GM12872 (cell line): ENCODE results near the gene EFHB.

Source experiments
- CTCF ChIP-seq: IDR thresholded peaks from 3 replicates; pipeline ENCODE4 v1.5.1; 2011; ENCODE audit warnings: low read depth, mild to moderate bottlenecking, low read length, moderate library complexity; ENCODE audit not compliant: insufficient read depth

EFHB gene

GRCh38 chr3:19959505-19959904, 25.5 kb upstream of the EFHB start:
- TF ChIP-seq CTCF = no peak

GRCh38 chr3:19954676-19955075, 20.7 kb upstream of the EFHB start:
- no peak for TF ChIP-seq CTCF

- no peak for TF ChIP-seq CTCF
These were observed 16.3 kb upstream of the EFHB start for GRCh38 chr3:19950316-19950715.

- no peak for TF ChIP-seq CTCF
These were observed 14.2 kb upstream of the EFHB start for GRCh38 chr3:19948226-19948591.

- TF ChIP-seq CTCF = no peak
These were observed 13.7 kb upstream of the EFHB start for GRCh38 chr3:19947549-19948225.

GRCh38 chr3:19946832-19947548, 13.0 kb upstream of the EFHB start, which contains the start of gene RAB5A:
TSS of gene RAB5A (plus strand) at chr3:19947097. CDS start at chr3:19950899, 3,802 bp downstream.
- TF ChIP-seq CTCF = no peak

GRCh38 chr3:19945969-19946831, 12.2 kb upstream of the EFHB start:
- TF ChIP-seq CTCF = no peak
